K562 (cell line): ENCODE data around the gene SRRT. TPM values are rescaled to one million over a fixed set of nuclear protein-coding genes. Genes with fewer than 3 reads are reported as not detected.

Source experiments
- ARHGAP35 ChIP-seq: fragments of 450-650 bp; IDR thresholded peaks from 2 replicates; pipeline ENCODE4 v1.6.1; 2018; ENCODE audit not compliant: partially characterized antibody
- ASH1L ChIP-seq: fragments of 450-650 bp; IDR thresholded peaks from 2 replicates; pipeline ENCODE4 v1.6.1; 2018; ENCODE audit warnings: borderline replicate concordance, mild to moderate bottlenecking, low read depth; ENCODE audit not compliant: partially characterized antibody
- ELF4 ChIP-seq: fragments of 450-650 bp; formaldehyde crosslinking; IDR thresholded peaks from 2 replicates; pipeline ENCODE4 v1.4.0; 2022; ENCODE audit warnings: missing genetic modification characterization
- HMGXB4 ChIP-seq: sonication (generic); formaldehyde crosslinking; IDR thresholded peaks from 2 replicates; pipeline ENCODE4 v1.8.1; 2023; ENCODE audit warnings: mild to moderate bottlenecking, missing genetic modification reagents
- IRF9 ChIP-seq: fragments of 450-650 bp; IDR thresholded peaks from 2 replicates; pipeline ENCODE4 v1.6.1; 2016; ENCODE audit warnings: missing biosample characterization, missing genetic modification characterization
- NELFE ChIP-seq: IDR thresholded peaks from 2 replicates; pipeline ENCODE4 v1.6.1; 2011; ENCODE audit warnings: mild to moderate bottlenecking; ENCODE audit not compliant: insufficient read depth, insufficient read length
- SIN3A ChIP-seq, 2 experiments: fragments of 150-350 bp in 1 of 2; IDR thresholded peaks; 2 replicates each; pipeline ENCODE4 v1.6.1; 2011 to 2016; ENCODE audit warnings: borderline replicate concordance in 2 of 2, low read depth in 2 of 2, low read length in 2 of 2, mild to moderate bottlenecking in 2 of 2, moderate library complexity in 2 of 2; ENCODE audit not compliant: control insufficient read depth in 1 of 2
- SMAD2 ChIP-seq: fragments of 150-350 bp; IDR thresholded peaks from 2 replicates; pipeline ENCODE4 v1.6.1; 2014; ENCODE audit warnings: low read depth, mild to moderate bottlenecking, low read length
- ZBTB43 ChIP-seq: sonication (generic); formaldehyde crosslinking; IDR thresholded peaks from 2 replicates; pipeline ENCODE4 v1.8.0; 2023; ENCODE audit warnings: mild to moderate bottlenecking, missing genetic modification reagents
- ZNF76 ChIP-seq: fragments of 250-450 bp; sonication (Bioruptor Pico); IDR thresholded peaks from 2 replicates; pipeline ENCODE4 v1.4.0; 2020; ENCODE audit warnings: mild to moderate bottlenecking, moderate library complexity, borderline replicate concordance
- polyA plus RNA-seq, 8 experiments: library from polyadenylated mRNA; depleted of rRNA in 4 of 8; stranded (reverse) in 5 of 8; unstranded in 3 of 8; fragments of >200 nt; fragmentation: Nextera tagmentation in 2 of 8; fragmentation: Illumina TruSeq in 1 of 8; extraction: Ambion mirVana in 2 of 8; extraction: Trizol in 1 of 8; gene quantifications; 2 replicates each; pipeline versions ENCODE4 v1.2.1 to v1.2.3, GENCODE V29; 2011 to 2014; ENCODE audit warnings: inconsistent platforms in 1 of 8, missing spikeins in 1 of 8
- total RNA-seq, 7 experiments: library from RNA; depleted of rRNA in 6 of 7; stranded (reverse); fragments of >200 nt in 6 of 7; fragmentation: Illumina TruSeq in 2 of 7; extraction: Trizol in 2 of 7; gene quantifications; 2 replicates each; pipeline versions ENCODE4 v1.2.1 to v1.2.3, GENCODE V29; 2011 to 2021; ENCODE audit warnings: low replicate concordance in 1 of 7
- TF ChIP-seq, protein P1 (sequence below), 2 experiments: fragments of 450-650 bp; IDR thresholded peaks; 2 replicates each; pipeline ENCODE4 v1.6.1; 2016
- TF ChIP-seq, protein P2 (sequence below): fragments of 250-450 bp; sonication (Bioruptor Pico); IDR thresholded peaks from 2 replicates; pipeline ENCODE4 v1.8.0; 2022; ENCODE audit warnings: inconsistent platforms, mild to moderate bottlenecking, moderate library complexity, borderline replicate concordance
- TF ChIP-seq, protein P3 (sequence below): fragments of 450-650 bp; IDR thresholded peaks from 2 replicates; pipeline ENCODE4 v1.7.1; 2018; ENCODE audit warnings: mild to moderate bottlenecking, low read depth; ENCODE audit not compliant: partially characterized antibody
- TF ChIP-seq, protein P4 (sequence below): fragments of 200-800 bp; sonication (Bioruptor generic); IDR thresholded peaks from 2 replicates; pipeline ENCODE4 v1.6.1; 2017; ENCODE audit warnings: missing genetic modification characterization, missing compliant biosample characterization

The SRRT gene
- total and polyA plus RNA-seq, 9 of the 15 experiments (the other 6 are each of a cell fraction or from before 2014, with no cell fraction given) = 10.3 to 263 (median 84.4) TPM

- TF ChIP-seq, protein P1, sequence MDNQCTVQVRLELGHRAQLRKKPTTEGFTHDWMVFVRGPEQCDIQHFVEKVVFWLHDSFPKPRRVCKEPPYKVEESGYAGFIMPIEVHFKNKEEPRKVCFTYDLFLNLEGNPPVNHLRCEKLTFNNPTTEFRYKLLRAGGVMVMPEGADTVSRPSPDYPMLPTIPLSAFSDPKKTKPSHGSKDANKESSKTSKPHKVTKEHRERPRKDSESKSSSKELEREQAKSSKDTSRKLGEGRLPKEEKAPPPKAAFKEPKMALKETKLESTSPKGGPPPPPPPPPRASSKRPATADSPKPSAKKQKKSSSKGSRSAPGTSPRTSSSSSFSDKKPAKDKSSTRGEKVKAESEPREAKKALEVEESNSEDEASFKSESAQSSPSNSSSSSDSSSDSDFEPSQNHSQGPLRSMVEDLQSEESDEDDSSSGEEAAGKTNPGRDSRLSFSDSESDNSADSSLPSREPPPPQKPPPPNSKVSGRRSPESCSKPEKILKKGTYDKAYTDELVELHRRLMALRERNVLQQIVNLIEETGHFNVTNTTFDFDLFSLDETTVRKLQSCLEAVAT (IDR thresholded peaks at IDR 0.05) = peak; percentile 13 to 29; a peak in 2 of 4 replicates
- TF ChIP-seq ZBTB43 (CRISPR knock-in tag) = no peak
- TF ChIP-seq NELFE = no peak
- TF ChIP-seq IRF9 = no peak
- no peak; the same call in 1 of the 2 replicates for TF ChIP-seq HMGXB4 (CRISPR knock-in tag)
- no peak for TF ChIP-seq ASH1L
- peak; percentile 51 for TF ChIP-seq ARHGAP35
- TF ChIP-seq SMAD2 = no peak
- TF ChIP-seq, protein P2, sequence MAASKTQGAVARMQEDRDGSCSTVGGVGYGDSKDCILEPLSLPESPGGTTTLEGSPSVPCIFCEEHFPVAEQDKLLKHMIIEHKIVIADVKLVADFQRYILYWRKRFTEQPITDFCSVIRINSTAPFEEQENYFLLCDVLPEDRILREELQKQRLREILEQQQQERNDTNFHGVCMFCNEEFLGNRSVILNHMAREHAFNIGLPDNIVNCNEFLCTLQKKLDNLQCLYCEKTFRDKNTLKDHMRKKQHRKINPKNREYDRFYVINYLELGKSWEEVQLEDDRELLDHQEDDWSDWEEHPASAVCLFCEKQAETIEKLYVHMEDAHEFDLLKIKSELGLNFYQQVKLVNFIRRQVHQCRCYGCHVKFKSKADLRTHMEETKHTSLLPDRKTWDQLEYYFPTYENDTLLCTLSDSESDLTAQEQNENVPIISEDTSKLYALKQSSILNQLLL (CRISPR knock-in tag) = no peak
- no peak for TF ChIP-seq ZNF76 (CRISPR knock-in tag)
- TF ChIP-seq, protein P3, sequence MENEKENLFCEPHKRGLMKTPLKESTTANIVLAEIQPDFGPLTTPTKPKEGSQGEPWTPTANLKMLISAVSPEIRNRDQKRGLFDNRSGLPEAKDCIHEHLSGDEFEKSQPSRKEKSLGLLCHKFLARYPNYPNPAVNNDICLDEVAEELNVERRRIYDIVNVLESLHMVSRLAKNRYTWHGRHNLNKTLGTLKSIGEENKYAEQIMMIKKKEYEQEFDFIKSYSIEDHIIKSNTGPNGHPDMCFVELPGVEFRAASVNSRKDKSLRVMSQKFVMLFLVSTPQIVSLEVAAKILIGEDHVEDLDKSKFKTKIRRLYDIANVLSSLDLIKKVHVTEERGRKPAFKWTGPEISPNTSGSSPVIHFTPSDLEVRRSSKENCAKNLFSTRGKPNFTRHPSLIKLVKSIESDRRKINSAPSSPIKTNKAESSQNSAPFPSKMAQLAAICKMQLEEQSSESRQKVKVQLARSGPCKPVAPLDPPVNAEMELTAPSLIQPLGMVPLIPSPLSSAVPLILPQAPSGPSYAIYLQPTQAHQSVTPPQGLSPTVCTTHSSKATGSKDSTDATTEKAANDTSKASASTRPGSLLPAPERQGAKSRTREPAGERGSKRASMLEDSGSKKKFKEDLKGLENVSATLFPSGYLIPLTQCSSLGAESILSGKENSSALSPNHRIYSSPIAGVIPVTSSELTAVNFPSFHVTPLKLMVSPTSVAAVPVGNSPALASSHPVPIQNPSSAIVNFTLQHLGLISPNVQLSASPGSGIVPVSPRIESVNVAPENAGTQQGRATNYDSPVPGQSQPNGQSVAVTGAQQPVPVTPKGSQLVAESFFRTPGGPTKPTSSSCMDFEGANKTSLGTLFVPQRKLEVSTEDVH = no peak
- TF ChIP-seq, protein P4, sequence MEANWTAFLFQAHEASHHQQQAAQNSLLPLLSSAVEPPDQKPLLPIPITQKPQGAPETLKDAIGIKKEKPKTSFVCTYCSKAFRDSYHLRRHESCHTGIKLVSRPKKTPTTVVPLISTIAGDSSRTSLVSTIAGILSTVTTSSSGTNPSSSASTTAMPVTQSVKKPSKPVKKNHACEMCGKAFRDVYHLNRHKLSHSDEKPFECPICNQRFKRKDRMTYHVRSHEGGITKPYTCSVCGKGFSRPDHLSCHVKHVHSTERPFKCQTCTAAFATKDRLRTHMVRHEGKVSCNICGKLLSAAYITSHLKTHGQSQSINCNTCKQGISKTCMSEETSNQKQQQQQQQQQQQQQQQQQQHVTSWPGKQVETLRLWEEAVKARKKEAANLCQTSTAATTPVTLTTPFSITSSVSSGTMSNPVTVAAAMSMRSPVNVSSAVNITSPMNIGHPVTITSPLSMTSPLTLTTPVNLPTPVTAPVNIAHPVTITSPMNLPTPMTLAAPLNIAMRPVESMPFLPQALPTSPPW (CRISPR knock-in tag) = no peak
- TF ChIP-seq ELF4 (CRISPR knock-in tag) = no peak
- TF ChIP-seq SIN3A (IDR thresholded peaks at IDR 0.05; ENCODE audit: borderline replicate concordance in 2 of 2, control insufficient read depth in 1 of 2, low read depth in 2 of 2, low read length in 2 of 2) = no peak; a peak in 1 of 4 replicates
Observed at GRCh38 chr7:100895956-100896731, 21.2 kb downstream of the SRRT start (continued).
